CD14-positive monocyte (primary cell): ENCODE results near the gene MEIS2. TPM values are rescaled to one million over a fixed set of nuclear protein-coding genes. Genes with fewer than 3 reads are reported as not detected.

Source experiments
- DNase-seq, 3 donors: peaks; one replicate each; pipeline ENCODE4 v3.0.0-alpha.2; 2011 to 2022
- H2AFZ ChIP-seq: 2 replicates; pipeline ENCODE4 v1.6.0; 2012; ENCODE audit warnings: mild to moderate bottlenecking, low read depth, low read length, inconsistent platforms; ENCODE audit not compliant: insufficient read depth, poor library complexity, severe bottlenecking
- H3K27ac ChIP-seq, 2 donors: 1 replicate in 1 of 2; 2 replicates in 1 of 2; pipeline ENCODE4 v1.5.1; 2012 to 2013; ENCODE audit warnings: low read length in 2 of 2, control low read depth in 1 of 2, inconsistent platforms in 1 of 2, low read depth in 1 of 2, mild to moderate bottlenecking in 1 of 2
- H3K27me3 ChIP-seq, 2 donors: one replicate each; pipeline versions ENCODE4 v1.6.0 to v1.6.1; 2011 to 2013; ENCODE audit warnings: low read length in 2 of 2; ENCODE audit not compliant: control insufficient read depth in 2 of 2, insufficient read depth in 2 of 2
- H3K36me3 ChIP-seq, 2 donors: replicated peaks in 1 of 2; 1 replicate in 1 of 2; 2 replicates in 1 of 2; pipeline versions ENCODE4 v1.5.1 to v1.6.1; 2012 to 2013; ENCODE audit warnings: low read length in 2 of 2, control low read depth in 1 of 2, inconsistent platforms in 1 of 2, mild to moderate bottlenecking in 1 of 2; ENCODE audit not compliant: insufficient read depth in 2 of 2, control insufficient read depth in 1 of 2
- H3K4me1 ChIP-seq, 2 donors: 1 replicate in 1 of 2; 2 replicates in 1 of 2; pipeline versions ENCODE4 v1.5.1 to v1.6.1; 2012 to 2013; ENCODE audit warnings: low read length in 2 of 2, control low read depth in 1 of 2, inconsistent platforms in 1 of 2, mild to moderate bottlenecking in 1 of 2, moderate library complexity in 1 of 2; ENCODE audit not compliant: insufficient read depth in 2 of 2, control insufficient read depth in 1 of 2
- H3K4me2 ChIP-seq: replicated peaks from 2 replicates; pipeline ENCODE3; 2012; ENCODE audit warnings: low read length, moderate library complexity, mild to moderate bottlenecking; ENCODE audit not compliant: poor library complexity, severe bottlenecking; ENCODE audit errors: extremely low read depth
- H3K4me3 ChIP-seq, 3 experiments: fragments of 200-600 bp in 1 of 3; sonication (generic) in 1 of 3; replicated peaks in 1 of 3; 1 replicate in 2 of 3; 2 replicates in 1 of 3; pipeline ENCODE4 v1.5.1; 2011 to 2013; ENCODE audit warnings: low read length in 3 of 3, mild to moderate bottlenecking in 3 of 3, control low read depth in 2 of 3, low read depth in 2 of 3, inconsistent platforms in 1 of 3, moderate library complexity in 1 of 3
- H3K79me2 ChIP-seq: 2 replicates; pipeline ENCODE4 v1.6.0; 2012; ENCODE audit warnings: mild to moderate bottlenecking, control low read depth, inconsistent platforms, low read length, moderate library complexity; ENCODE audit not compliant: insufficient read depth
- H3K9ac ChIP-seq: 2 replicates; pipeline ENCODE4 v1.6.0; 2017; ENCODE audit warnings: low read length, mild to moderate bottlenecking; ENCODE audit not compliant: insufficient read depth, poor library complexity, severe bottlenecking
- H3K9me3 ChIP-seq, 2 donors: replicated peaks in 1 of 2; 1 replicate in 1 of 2; 2 replicates in 1 of 2; pipeline versions ENCODE4 v1.5.1 to v1.6.1; 2012 to 2013; ENCODE audit warnings: low read length in 2 of 2, control low read depth in 1 of 2; ENCODE audit not compliant: control insufficient read depth in 1 of 2, insufficient read depth in 1 of 2
- H4K20me1 ChIP-seq: 2 replicates; pipeline ENCODE4 v1.6.0; 2012; ENCODE audit warnings: mild to moderate bottlenecking, low read length, control low read depth, moderate library complexity; ENCODE audit not compliant: insufficient read depth
- H3K27ac Mint-ChIP-seq, 7 donors: one replicate each; pipeline ENCODE4 v1.8.0; 2020; ENCODE audit warnings: mild to moderate bottlenecking in 7 of 7, mixed read lengths in 7 of 7, moderate library complexity in 6 of 7, inconsistent platforms in 2 of 7
- H3K27me3 Mint-ChIP-seq, 3 donors: one replicate each; pipeline ENCODE4 v1.8.0; 2021 to 2022; ENCODE audit warnings: low read depth in 3 of 3, mild to moderate bottlenecking in 3 of 3, mixed read lengths in 3 of 3, moderate library complexity in 3 of 3, inconsistent platforms in 1 of 3
- H3K36me3 Mint-ChIP-seq, 2 donors: one replicate each; pipeline ENCODE4 v1.8.0; 2020; ENCODE audit warnings: mixed read lengths in 2 of 2, inconsistent platforms in 1 of 2, mild to moderate bottlenecking in 1 of 2
- H3K4me1 Mint-ChIP-seq: one replicate; pipeline ENCODE4 v1.8.0; 2020; ENCODE audit warnings: mild to moderate bottlenecking, mixed read lengths
- H3K4me3 Mint-ChIP-seq, 2 donors: one replicate each; pipeline ENCODE4 v1.8.0; 2020; ENCODE audit warnings: mild to moderate bottlenecking in 2 of 2, mixed read lengths in 2 of 2, moderate library complexity in 1 of 2
- H3K9me3 Mint-ChIP-seq, 7 donors: one replicate each; pipeline ENCODE4 v1.8.0; 2020 to 2022; ENCODE audit warnings: mixed read lengths in 7 of 7, mild to moderate bottlenecking in 6 of 7, moderate library complexity in 6 of 7, inconsistent platforms in 2 of 7
- WGBS: methylation state at CpG from one replicate; pipeline ENCODE4 v1.1.5; 2013; ENCODE audit warnings: missing lambda C conversion rate; ENCODE audit not compliant: insufficient coverage; 5-methylcytosine and 5-hydroxymethylcytosine counted together
- intact Hi-C, 2 donors: fragments of 100-400 bp; cut with micrococcal nuclease; formaldehyde crosslinking; loops; one replicate each; pipeline versions ENCODE4 v1.15.0 to v1.15.1; 2023
- polyA plus RNA-seq, 3 donors: library from polyadenylated mRNA; depleted of rRNA in 1 of 3; unstranded in 2 of 3; stranded (reverse) in 1 of 3; fragments of 300-500 nt in 2 of 3; fragments of >200 nt in 1 of 3; fragmentation: Illumina TruSeq in 2 of 3; gene quantifications; 1 replicate in 2 of 3; 2 replicates in 1 of 3; pipeline ENCODE4 v1.2.3, GENCODE V29; 2012 to 2021
- TF ChIP-seq, protein P1 (sequence below): fragments of 200-600 bp; IDR thresholded peaks from one replicate; pipeline ENCODE4 v1.8.0; 2022; ENCODE audit warnings: antibody characterized with exemption, mild to moderate bottlenecking

MEIS2 gene
- polyA plus RNA-seq, 3 donors: not detected

DNA sequence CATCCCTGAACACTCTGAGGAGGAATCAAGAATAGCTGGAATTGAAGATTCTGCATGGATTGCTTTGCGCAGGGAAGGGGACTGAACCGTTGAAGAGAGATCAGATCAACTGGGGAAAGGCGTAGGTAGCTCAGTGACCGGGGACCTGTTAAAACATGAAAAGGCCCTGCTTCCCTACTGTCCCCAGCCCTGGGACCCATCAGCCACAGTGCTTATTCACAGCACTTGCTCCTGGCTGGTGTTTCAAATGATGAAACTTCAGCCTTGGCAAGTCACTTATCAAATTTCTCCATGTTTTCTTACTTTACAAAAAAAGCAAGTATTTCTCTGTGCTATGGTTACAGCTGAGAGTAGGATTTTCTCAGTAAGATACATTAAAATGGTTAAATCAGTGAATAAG is 199.3 kb downstream of the MEIS2 start:
- no peaks in the 10 kb centered on the region for H3K4me1 Mint-ChIP-seq
- no peak overlapping the region for H3K4me3 Mint-ChIP-seq
- H3K27me3 Mint-ChIP-seq: peaks cover 0 to 6% (median 2%) of the 10 kb centered on the region in 3 donors
- TF ChIP-seq, protein P1, sequence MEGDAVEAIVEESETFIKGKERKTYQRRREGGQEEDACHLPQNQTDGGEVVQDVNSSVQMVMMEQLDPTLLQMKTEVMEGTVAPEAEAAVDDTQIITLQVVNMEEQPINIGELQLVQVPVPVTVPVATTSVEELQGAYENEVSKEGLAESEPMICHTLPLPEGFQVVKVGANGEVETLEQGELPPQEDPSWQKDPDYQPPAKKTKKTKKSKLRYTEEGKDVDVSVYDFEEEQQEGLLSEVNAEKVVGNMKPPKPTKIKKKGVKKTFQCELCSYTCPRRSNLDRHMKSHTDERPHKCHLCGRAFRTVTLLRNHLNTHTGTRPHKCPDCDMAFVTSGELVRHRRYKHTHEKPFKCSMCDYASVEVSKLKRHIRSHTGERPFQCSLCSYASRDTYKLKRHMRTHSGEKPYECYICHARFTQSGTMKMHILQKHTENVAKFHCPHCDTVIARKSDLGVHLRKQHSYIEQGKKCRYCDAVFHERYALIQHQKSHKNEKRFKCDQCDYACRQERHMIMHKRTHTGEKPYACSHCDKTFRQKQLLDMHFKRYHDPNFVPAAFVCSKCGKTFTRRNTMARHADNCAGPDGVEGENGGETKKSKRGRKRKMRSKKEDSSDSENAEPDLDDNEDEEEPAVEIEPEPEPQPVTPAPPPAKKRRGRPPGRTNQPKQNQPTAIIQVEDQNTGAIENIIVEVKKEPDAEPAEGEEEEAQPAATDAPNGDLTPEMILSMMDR: no peak
- Histone ChIP-seq H3K4me1 (no peaks in the 10 kb centered on the region), H3K9ac (no peak overlapping the region), H3K36me3 (no peaks in the 10 kb centered on the region), H4K20me1 (no peaks in the 10 kb centered on the region), H3K79me2 (no peaks in the 10 kb centered on the region), H3K27ac (no peak overlapping the region), H3K27me3 (no peaks in the 10 kb centered on the region), H3K4me3 (no peak overlapping the region), H2AFZ (no peak overlapping the region), H3K9me3 (no peaks in the 10 kb centered on the region), H3K4me2 (no peak overlapping the region)
- no peaks in the 10 kb centered on the region for H3K36me3 Mint-ChIP-seq
- H3K9me3 Mint-ChIP-seq: peaks cover 0 to 7% (median 1%) of the 10 kb centered on the region in 7 donors
- DNase-seq: no peak
- H3K27ac Mint-ChIP-seq: no peak overlapping the region
- WGBS: 92% methylated on average over 2 of the region's 4 CpGs
- intact Hi-C loops: no loop called here

- H3K4me1 Mint-ChIP-seq: no peaks in the 10 kb centered on the region
- H3K27ac Mint-ChIP-seq: no peak overlapping the region
- whole genome bisulfite sequencing: no CpG with 5 or more reads among the region's 2 CpGs
Measured at GRCh38 chr15:36899696-36900095, 200.7 kb downstream of the MEIS2 start.

More at GRCh38 chr15:36899696-36900095, 200.7 kb downstream of the MEIS2 start:
- H2AFZ ChIP-seq: no peak overlapping the region
- H3K4me1 ChIP-seq: no peaks in the 10 kb centered on the region
- TF ChIP-seq, protein P1: no peak
- H3K4me2 ChIP-seq: no peak overlapping the region
- no peak overlapping the region for H3K27ac ChIP-seq
- DNase-seq: no peak
- H3K9ac ChIP-seq: no peak overlapping the region
- intact Hi-C loops: no loop called here
- no peaks in the 10 kb centered on the region for H3K9me3 ChIP-seq
- Mint-ChIP-seq H3K36me3 (no peaks in the 10 kb centered on the region), H3K27me3 (peaks cover 0 to 6% (median 2%) of the 10 kb centered on the region in 3 donors), H3K9me3 (peaks cover 0 to 7% (median 1%) of the 10 kb centered on the region in 7 donors), H3K4me3 (no peak overlapping the region)
- H4K20me1 ChIP-seq: no peaks in the 10 kb centered on the region
- no peaks in the 10 kb centered on the region for H3K27me3 ChIP-seq
- no peaks in the 10 kb centered on the region for H3K79me2 ChIP-seq
- no peak overlapping the region for H3K4me3 ChIP-seq
- H3K36me3 ChIP-seq: no peaks in the 10 kb centered on the region
